ENCODE data around the gene KLHL20.
A peak's percentile ranks its signal among the peaks of the same experiment; 100 is the strongest.
"Not testable (repeated sequence)": the region's sequence is repeated elsewhere in the genome, so short reads cannot be mapped to it uniquely, and the experiment has no call there.

KLHL20 gene

GRCh38 chr1:173758110-173758509 lies 43.3 kb downstream of the KLHL20 start:
- DNase-seq = no peak

- no peak for DNase-seq
These were observed 44.2 kb downstream of the KLHL20 start for GRCh38 chr1:173758980-173759379.

- DNase-seq = not testable (repeated sequence)
These were observed 49.5 kb downstream of the KLHL20 start for GRCh38 chr1:173764331-173764730.

- DNase-seq = no peak
These were observed 53.4 kb downstream of the KLHL20 start for GRCh38 chr1:173768206-173768605.

GRCh38 chr1:173768827-173769226 lies 54.0 kb downstream of the KLHL20 start:
- DNase-seq = no peak

GRCh38 chr1:173770330-173770729 lies 55.5 kb downstream of the KLHL20 start:
- not testable (repeated sequence) for DNase-seq

- no peak for DNase-seq
These were observed 56.8 kb downstream of the KLHL20 start for GRCh38 chr1:173771560-173771959.

GRCh38 chr1:173775578-173776226 lies 60.9 kb downstream of the KLHL20 start:
- DNase-seq = no peak

- no peak for DNase-seq
These were observed 65.2 kb downstream of the KLHL20 start for GRCh38 chr1:173779936-173780335.

- no peak for DNase-seq
These were observed 70.2 kb downstream of the KLHL20 start for GRCh38 chr1:173784997-173785396.

- DNase-seq = no peak
These were observed 75.1 kb downstream of the KLHL20 start for GRCh38 chr1:173789841-173790240.

- no peak for DNase-seq
These were observed 83.3 kb downstream of the KLHL20 start for GRCh38 chr1:173798078-173798477.

- DNase-seq = not testable (repeated sequence)
These were observed 85.2 kb downstream of the KLHL20 start for GRCh38 chr1:173799995-173800394.

- no peak for DNase-seq
These were observed 88.2 kb downstream of the KLHL20 start for GRCh38 chr1:173802961-173803360.

- not testable (repeated sequence) for DNase-seq
These were observed 98.9 kb downstream of the KLHL20 start for GRCh38 chr1:173813654-173814053.

- no peak for DNase-seq
These were observed 103.7 kb downstream of the KLHL20 start for GRCh38 chr1:173818459-173818858.

- DNase-seq = no peak
These were observed 106.9 kb downstream of the KLHL20 start for GRCh38 chr1:173821680-173822079.

- no peak for DNase-seq
These were observed 109.1 kb downstream of the KLHL20 start for GRCh38 chr1:173823781-173824314.

- peak; percentile 97 for DNase-seq
These were observed 109.7 kb downstream of the KLHL20 start, which contains the start of the genes CENPL and DARS2 for GRCh38 chr1:173824315-173825081. TSS of gene CENPL (minus strand) at chr1:173824883. CDS start at chr1:173811299, 13,584 bp downstream. TSS of gene DARS2 (plus strand) at chr1:173824673. CDS start at chr1:173825230, 557 bp downstream.

GRCh38 chr1:173827611-173828010 lies 112.8 kb downstream of the KLHL20 start:
- DNase-seq = no peak

- no peak for DNase-seq
These were observed 118.0 kb downstream of the KLHL20 start for GRCh38 chr1:173832748-173833147.

All from right hindlimb (tissue), 1 donor.